ENCODE results near the gene MYCT1. TPM values are rescaled to one million over a fixed set of nuclear protein-coding genes. Genes with fewer than 3 reads are reported as not detected.

The MYCT1 gene
- total and polyA plus RNA-seq, 2 of the 8 experiments (the other 6 are each of a cell fraction or from before 2014, with no cell fraction given): 0.39 to 3.3 TPM

GRCh38 chr6:152746172-152746553 lies 48.5 kb downstream of the MYCT1 start:
- H3K79me2 ChIP-seq (ENCODE audit: control insufficient read depth in 1 of 2, insufficient read depth in 2 of 2, low read length in 2 of 2): no peaks in the 10 kb centered on the region
- no peak overlapping the region for H2BK12ac ChIP-seq (ENCODE audit: low read depth, low read length)
- H3K4me2 ChIP-seq (ENCODE audit: insufficient read depth in 1 of 2, low read depth in 2 of 2, low read length in 2 of 2): no peak overlapping the region
- H2BK120ac ChIP-seq (replicated peaks; ENCODE audit: low read depth, low read length): no peak overlapping the region
- no peaks in the 10 kb centered on the region for H3K36me3 ChIP-seq (ENCODE audit: control insufficient read depth in 2 of 4, insufficient read depth in 4 of 4, low read length in 3 of 4)
- no peak overlapping the region for H3K14ac ChIP-seq (ENCODE audit: insufficient read length)
- H3K23ac ChIP-seq (ENCODE audit: insufficient read length): no peak overlapping the region
- no peak overlapping the region for H2AFZ ChIP-seq (ENCODE audit: low read length)
- H3K56ac ChIP-seq (replicated peaks; ENCODE audit: insufficient read length, low read depth, low read length): no peak overlapping the region
- H4K8ac ChIP-seq (ENCODE audit: extremely low read depth, insufficient read depth, low read length): no peak overlapping the region
- H4K5ac ChIP-seq (ENCODE audit: insufficient read length, low read depth, low read length): no peak overlapping the region
- H3K9ac ChIP-seq (replicated peaks in 1 of 4; ENCODE audit: extremely low read depth in 1 of 4, low read depth in 3 of 4, low read length in 3 of 4): no peak overlapping the region
- H3K4me3 ChIP-seq (ENCODE audit: extremely low read depth in 1 of 4, insufficient read depth in 2 of 4, low read depth in 3 of 4, low read length in 4 of 4): no peak overlapping the region
- H3K23me2 ChIP-seq (ENCODE audit: low read depth, low read length): no peaks in the 10 kb centered on the region
- TF ChIP-seq KDM1A (IDR thresholded peaks at IDR 0.05; ENCODE audit: borderline replicate concordance, low read length): no peak
- no peak for TF ChIP-seq RNF2 (IDR thresholded peaks at IDR 0.05; ENCODE audit: borderline replicate concordance, low read depth, low read length, missing control alignments, poor library complexity, severe bottlenecking)
- no peak for TF ChIP-seq HDAC2 (IDR thresholded peaks at IDR 0.05; ENCODE audit: borderline replicate concordance in 1 of 2, low read depth in 2 of 2, low read length in 2 of 2)
- ChIA-PET CTCF (ENCODE audit: partially characterized antibody) (interaction anchor here (0.6 kb wide), 1 partner anchor 114 kb away, joined by 3 read pairs; no protein-coding TSS in a partner anchor), POLR2A (ENCODE audit: partially characterized antibody) (no interaction called here)
- no peak overlapping the region for H3K18ac ChIP-seq (ENCODE audit: extremely low read depth, low read length)
- no peak overlapping the region for H3K4ac ChIP-seq (replicated peaks; ENCODE audit: insufficient read length, low read depth, low read length)
- no peaks in the 10 kb centered on the region for H3K27me3 ChIP-seq (replicated peaks in 1 of 4; ENCODE audit: control insufficient read depth in 3 of 4, extremely low read depth in 1 of 4, insufficient read depth in 3 of 4, low read length in 3 of 4)
- H3K4me1 ChIP-seq (replicated peaks in 1 of 4; ENCODE audit: control insufficient read depth in 3 of 4, insufficient read depth in 4 of 4, low read length in 3 of 4): no peaks in the 10 kb centered on the region; a peak in 2 of 7 replicates
- no peak overlapping the region for H2AK5ac ChIP-seq (ENCODE audit: low read depth, low read length)
- no peak overlapping the region for H2BK20ac ChIP-seq (ENCODE audit: low read length)
- no peaks in the 10 kb centered on the region for H3K79me1 ChIP-seq (ENCODE audit: low read depth, low read length)
- H3K9me3 ChIP-seq (ENCODE audit: insufficient read depth in 2 of 2, low read depth in 1 of 2, low read length in 1 of 2): no peaks in the 10 kb centered on the region
- H2BK15ac ChIP-seq (ENCODE audit: low read length): no peak overlapping the region
- H3K27ac ChIP-seq (ENCODE audit: low read depth, low read length): no peak overlapping the region
- no peak overlapping the region for H2BK5ac ChIP-seq (ENCODE audit: low read depth, low read length)
- no peak for FAIRE-seq
- 95% methylated on average over 2 of the region's 2 CpGs; no CpG with 5 or more reads in 1 of the 2 experiments for WGBS, 2 experiments (ENCODE audit: extremely low coverage in 1 of 2, insufficient coverage in 1 of 2, insufficient read length in 1 of 2, insufficient replicate concordance in 2 of 2, low coverage in 1 of 2, low lambda C conversion rate in 2 of 2, missing lambda C conversion rate in 1 of 2)
- no peak for DNase-seq (ENCODE audit: low read depth in 1 of 2, low spot score in 2 of 2)
- no peak overlapping the region for H4K91ac ChIP-seq (replicated peaks; ENCODE audit: insufficient read length, low read length)
- H4K20me1 ChIP-seq (replicated peaks in 1 of 2; ENCODE audit: control insufficient read depth in 1 of 2, insufficient read depth in 2 of 2, low read length in 2 of 2): no peaks in the 10 kb centered on the region
